GM23248 (cell line): ENCODE results near the gene KCTD2.

Source experiments
- EZH2 ChIP-seq: fragments of 200-600 bp; sonication (generic); IDR thresholded peaks from 2 replicates; pipeline ENCODE4 v1.6.1; 2018; ENCODE audit warnings: antibody characterized with exemption, mild to moderate bottlenecking; ENCODE audit not compliant: insufficient read depth, poor library complexity, severe bottlenecking
- EZH2phosphoT487 ChIP-seq: fragments of 200-600 bp; sonication (generic); IDR thresholded peaks from 2 replicates; pipeline ENCODE4 v1.6.1; 2018; ENCODE audit warnings: antibody characterized with exemption, moderate library complexity, mild to moderate bottlenecking, low read depth; ENCODE audit not compliant: insufficient read depth

DNA sequence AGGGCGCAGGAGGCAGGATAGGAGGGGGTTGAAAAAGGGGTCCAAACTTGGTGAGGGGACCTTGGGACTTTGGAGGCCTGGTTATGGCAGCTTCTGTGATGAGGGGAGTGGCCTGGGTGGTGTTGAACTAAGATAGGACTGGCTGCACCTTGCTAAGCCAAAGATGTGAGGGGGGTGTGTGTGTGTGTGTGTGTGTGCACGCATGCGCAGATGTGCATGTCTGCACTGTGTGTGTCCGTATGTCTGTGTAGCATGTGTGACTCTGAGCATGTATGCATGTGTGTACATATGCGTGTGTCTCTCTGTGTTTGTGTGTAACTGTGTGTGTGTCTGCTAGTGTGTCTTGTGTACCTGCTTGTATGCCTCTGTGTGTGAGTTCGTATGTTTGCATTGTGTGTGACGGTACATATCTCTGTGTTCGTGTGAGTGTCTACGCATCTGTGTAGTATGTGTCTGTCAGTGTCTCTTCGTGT is 44.9 kb downstream of the KCTD2 start:
- no peak for TF ChIP-seq EZH2phosphoT487
- no peak for TF ChIP-seq EZH2
